Stimulated activated CD8-positive, alpha-beta memory T cell treated with anti-CD3 and anti-CD28 coated beads, Interleukin-12 subunit alpha, Interleukin-12 subunit beta, amount 100 ng/mL, for 1 hour (primary cell): ENCODE measurements around the gene SLC17A7.

Experiments
- DNase-seq: peaks from one replicate; pipeline ENCODE4 v3.0.0-alpha.2; 2020; ENCODE audit warnings: low read depth

The SLC17A7 gene

GRCh38 chr19:49407079-49407478 is 34.2 kb downstream of the SLC17A7 start:
- DNase-seq: no peak

- DNase-seq: no peak
These were observed 37.7 kb downstream of the SLC17A7 start for GRCh38 chr19:49403404-49404187.

- no peak for DNase-seq
These were observed 41.3 kb downstream of the SLC17A7 start for GRCh38 chr19:49400029-49400428.

GRCh38 chr19:49398931-49399330 is 42.4 kb downstream of the SLC17A7 start:
- DNase-seq: no peak

- DNase-seq: no peak
These were observed 43.2 kb downstream of the SLC17A7 start for GRCh38 chr19:49398001-49398615.

GRCh38 chr19:49396738-49397505 is 44.4 kb downstream of the SLC17A7 start:
- DNase-seq: no peak

GRCh38 chr19:49395581-49396407 is 45.5 kb downstream of the SLC17A7 start:
- no peak for DNase-seq

GRCh38 chr19:49393881-49394280 is 47.4 kb downstream of the SLC17A7 start:
- DNase-seq: no peak

GRCh38 chr19:49391581-49392399 is 49.5 kb downstream of the SLC17A7 start:
- peak; percentile 71 for DNase-seq

GRCh38 chr19:49390929-49391359 is 50.4 kb downstream of the SLC17A7 start:
- DNase-seq: no peak

- no peak for DNase-seq
These were observed 51.0 kb downstream of the SLC17A7 start for GRCh38 chr19:49390131-49390928.

- no peak for DNase-seq
These were observed 51.9 kb downstream of the SLC17A7 start for GRCh38 chr19:49389406-49389805.

- peak; percentile 82 for DNase-seq
These were observed 53.4 kb downstream of the SLC17A7 start, which contains the start of gene KASH5 for GRCh38 chr19:49387936-49388372. KASH5 (plus strand) TSS chr19:49388249; CDS start chr19:49390884, 2,635 bp downstream.

- DNase-seq: no peak
These were observed 57.7 kb downstream of the SLC17A7 start for GRCh38 chr19:49383599-49383998.

GRCh38 chr19:49382639-49383038 is 58.7 kb downstream of the SLC17A7 start:
- no peak for DNase-seq

- no peak for DNase-seq
These were observed 60.9 kb downstream of the SLC17A7 start for GRCh38 chr19:49380391-49380790.
